K562 (cell line): ENCODE data around the gene AKT2. TPM values are rescaled to one million over a fixed set of nuclear protein-coding genes. Genes with fewer than 3 reads are reported as not detected.

ENCODE experiments used
- BHLHE40 ChIP-seq: IDR thresholded peaks from 2 replicates; pipeline ENCODE4 v1.6.1; 2011; ENCODE audit warnings: low read length, improper control_type of control experiment
- ELF2 ChIP-seq: fragments of 250-450 bp; sonication (Bioruptor Pico); IDR thresholded peaks from 2 replicates; pipeline ENCODE4 v1.5.0; 2021; ENCODE audit warnings: mild to moderate bottlenecking
- HDGF ChIP-seq: fragments of 450-650 bp; IDR thresholded peaks from 2 replicates; pipeline ENCODE4 v1.6.1; 2016
- HMGN3 ChIP-seq: IDR thresholded peaks from 2 replicates; pipeline ENCODE4 v1.6.1; 2011; ENCODE audit warnings: borderline replicate concordance, low read depth, mild to moderate bottlenecking, mixed read lengths, low read length; ENCODE audit not compliant: insufficient read length; ENCODE audit errors: extremely low read depth
- HSF4 ChIP-seq: fragments of 250-450 bp; sonication (Bioruptor Pico); IDR thresholded peaks from 2 replicates; pipeline ENCODE4 v2.1.2; 2022; ENCODE audit warnings: mild to moderate bottlenecking, moderate library complexity, borderline replicate concordance
- KLF6 ChIP-seq: fragments of 250-450 bp; sonication (Bioruptor Pico); IDR thresholded peaks from 2 replicates; pipeline ENCODE4 v1.4.0; 2020; ENCODE audit warnings: mild to moderate bottlenecking, moderate library complexity, borderline replicate concordance
- LARP7 ChIP-seq: fragments of 450-650 bp; IDR thresholded peaks from 2 replicates; pipeline ENCODE4 v1.6.1; 2016
- MTA3 ChIP-seq: fragments of 450-650 bp; formaldehyde crosslinking; IDR thresholded peaks from 2 replicates; pipeline ENCODE4 v1.6.1; 2017; ENCODE audit warnings: mild to moderate bottlenecking, borderline replicate concordance
- NONO ChIP-seq, 2 experiments: fragments of 200-400 bp in 1 of 2; fragments of 450-650 bp in 1 of 2; formaldehyde crosslinking in 1 of 2; IDR thresholded peaks; 2 replicates each; pipeline ENCODE4 v1.6.1; 2017; ENCODE audit warnings: low read depth in 2 of 2, mild to moderate bottlenecking in 2 of 2, moderate library complexity in 2 of 2, low read length in 1 of 2
- PTBP1 ChIP-seq: fragments of 200-400 bp; formaldehyde crosslinking; IDR thresholded peaks from 2 replicates; pipeline ENCODE4 v1.6.1; 2017; ENCODE audit warnings: low read depth, low read length
- TAF7 ChIP-seq: fragments of 450-650 bp; IDR thresholded peaks from 2 replicates; pipeline ENCODE4 v1.6.1; 2016; ENCODE audit warnings: missing genetic modification characterization, missing compliant biosample characterization
- ZKSCAN1 ChIP-seq: fragments of 150-350 bp; IDR thresholded peaks from 2 replicates; pipeline ENCODE4 v1.6.1; 2016; ENCODE audit warnings: low read depth, low read length
- polyA plus RNA-seq, 8 experiments: library from polyadenylated mRNA; depleted of rRNA in 4 of 8; stranded (reverse) in 5 of 8; unstranded in 3 of 8; fragments of >200 nt; fragmentation: Nextera tagmentation in 2 of 8; fragmentation: Illumina TruSeq in 1 of 8; extraction: Ambion mirVana in 2 of 8; extraction: Trizol in 1 of 8; gene quantifications; 2 replicates each; pipeline versions ENCODE4 v1.2.1 to v1.2.3, GENCODE V29; 2011 to 2014; ENCODE audit warnings: inconsistent platforms in 1 of 8, missing spikeins in 1 of 8
- total RNA-seq, 7 experiments: library from RNA; depleted of rRNA in 6 of 7; stranded (reverse); fragments of >200 nt in 6 of 7; fragmentation: Illumina TruSeq in 2 of 7; extraction: Trizol in 2 of 7; gene quantifications; 2 replicates each; pipeline versions ENCODE4 v1.2.1 to v1.2.3, GENCODE V29; 2011 to 2021; ENCODE audit warnings: low replicate concordance in 1 of 7
- TF ChIP-seq, protein P1 (sequence below): fragments of 250-450 bp; sonication (Bioruptor Pico); IDR thresholded peaks from 2 replicates; pipeline ENCODE4 v1.4.0; 2020; ENCODE audit warnings: mild to moderate bottlenecking, moderate library complexity, borderline replicate concordance
- TF ChIP-seq, protein P2 (sequence below): fragments of 250-450 bp; sonication (Bioruptor Pico); IDR thresholded peaks from 2 replicates; pipeline ENCODE4 v1.4.0; 2020; ENCODE audit warnings: borderline replicate concordance
- TF ChIP-seq, protein P3 (sequence below): sonication (generic); formaldehyde crosslinking; IDR thresholded peaks from 2 replicates; pipeline ENCODE4 v1.8.0; 2023; ENCODE audit warnings: mild to moderate bottlenecking, missing genetic modification reagents
- TF ChIP-seq, protein P4 (sequence below), 3 experiments: fragments of 200-800 bp in 1 of 3; sonication (Bioruptor generic) in 1 of 3; sonication (generic) in 1 of 3; formaldehyde crosslinking in 1 of 3; IDR thresholded peaks; 2 replicates each; pipeline versions ENCODE4 v1.6.1 to v1.8.0; 2016 to 2022; ENCODE audit warnings: mild to moderate bottlenecking in 2 of 3, missing compliant biosample characterization in 2 of 3, missing genetic modification characterization in 2 of 3, missing genetic modification reagents in 1 of 3

Gene AKT2
- total and polyA plus RNA-seq, 9 of the 15 experiments (the other 6 are each of a cell fraction or from before 2014, with no cell fraction given), result 1.1 to 132 (median 67.7) TPM

DNA sequence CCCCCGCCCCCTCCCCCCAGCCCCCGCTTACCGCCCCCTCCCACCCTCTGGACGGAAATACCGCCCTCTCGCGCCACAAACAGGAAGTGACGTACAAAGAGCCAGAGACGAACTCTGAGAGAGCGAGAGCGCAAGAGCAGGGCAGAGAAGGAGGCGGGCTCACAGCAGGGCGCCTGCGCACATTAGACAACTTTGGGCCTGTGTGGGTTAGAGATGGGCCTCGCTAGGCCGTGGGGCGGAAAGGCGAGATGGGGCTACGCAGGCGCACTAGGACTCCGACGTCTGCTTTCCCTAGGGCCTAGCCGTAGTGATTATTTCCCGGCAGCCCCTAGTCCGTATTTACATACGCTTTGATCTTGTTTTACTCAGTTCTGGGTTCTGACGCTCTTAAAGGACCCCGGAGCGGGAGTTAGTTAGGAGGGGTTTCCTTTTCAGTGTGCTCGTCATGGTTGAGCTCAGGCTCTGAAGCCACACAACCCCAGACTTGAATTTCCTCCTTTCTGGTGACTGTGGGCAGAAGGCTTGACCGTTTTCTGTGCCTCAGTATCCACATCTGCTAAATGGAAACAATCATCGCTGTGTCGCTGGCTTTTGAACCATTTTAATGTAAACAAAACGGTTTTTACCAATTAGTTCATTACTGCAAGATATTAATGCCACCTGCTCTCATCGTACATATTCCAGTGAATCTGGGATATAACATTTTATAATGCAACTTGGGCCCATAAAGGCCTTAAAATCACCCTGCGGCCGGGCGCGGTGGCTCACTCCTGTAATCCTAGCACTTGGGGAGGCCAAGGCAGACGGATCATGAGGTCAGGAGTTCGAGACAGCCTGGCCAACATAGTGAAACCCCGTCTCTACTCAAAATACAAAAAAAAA is 449 bp upstream of the AKT2 start (continued):
- TF ChIP-seq, protein P1, sequence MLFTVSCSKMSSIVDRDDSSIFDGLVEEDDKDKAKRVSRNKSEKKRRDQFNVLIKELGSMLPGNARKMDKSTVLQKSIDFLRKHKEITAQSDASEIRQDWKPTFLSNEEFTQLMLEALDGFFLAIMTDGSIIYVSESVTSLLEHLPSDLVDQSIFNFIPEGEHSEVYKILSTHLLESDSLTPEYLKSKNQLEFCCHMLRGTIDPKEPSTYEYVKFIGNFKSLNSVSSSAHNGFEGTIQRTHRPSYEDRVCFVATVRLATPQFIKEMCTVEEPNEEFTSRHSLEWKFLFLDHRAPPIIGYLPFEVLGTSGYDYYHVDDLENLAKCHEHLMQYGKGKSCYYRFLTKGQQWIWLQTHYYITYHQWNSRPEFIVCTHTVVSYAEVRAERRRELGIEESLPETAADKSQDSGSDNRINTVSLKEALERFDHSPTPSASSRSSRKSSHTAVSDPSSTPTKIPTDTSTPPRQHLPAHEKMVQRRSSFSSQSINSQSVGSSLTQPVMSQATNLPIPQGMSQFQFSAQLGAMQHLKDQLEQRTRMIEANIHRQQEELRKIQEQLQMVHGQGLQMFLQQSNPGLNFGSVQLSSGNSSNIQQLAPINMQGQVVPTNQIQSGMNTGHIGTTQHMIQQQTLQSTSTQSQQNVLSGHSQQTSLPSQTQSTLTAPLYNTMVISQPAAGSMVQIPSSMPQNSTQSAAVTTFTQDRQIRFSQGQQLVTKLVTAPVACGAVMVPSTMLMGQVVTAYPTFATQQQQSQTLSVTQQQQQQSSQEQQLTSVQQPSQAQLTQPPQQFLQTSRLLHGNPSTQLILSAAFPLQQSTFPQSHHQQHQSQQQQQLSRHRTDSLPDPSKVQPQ (CRISPR knock-in tag), result no peak
- TF ChIP-seq ZKSCAN1 (no peak; the same call in 1 of the 2 replicates), LARP7 (no peak), PTBP1 (no peak), HSF4 (CRISPR knock-in tag) (0 out of 2 replicates have a peak, but pooled peaks have one; percentile 57), ELF2 (CRISPR knock-in tag) (0 out of 2 replicates have a peak, but pooled peaks have one; percentile 48), HMGN3 (no peak), BHLHE40 (no peak), KLF6 (peak; percentile 62; the same call in 1 of the 2 replicates), HDGF (no peak), MTA3 (peak; percentile 68), TAF7 (tag) (no peak; the same call in 1 of the 2 replicates), NONO (IDR thresholded peaks at IDR 0.05; ENCODE audit: low read depth in 2 of 2, low read length in 1 of 2) (no peak)
- TF ChIP-seq, protein P2, sequence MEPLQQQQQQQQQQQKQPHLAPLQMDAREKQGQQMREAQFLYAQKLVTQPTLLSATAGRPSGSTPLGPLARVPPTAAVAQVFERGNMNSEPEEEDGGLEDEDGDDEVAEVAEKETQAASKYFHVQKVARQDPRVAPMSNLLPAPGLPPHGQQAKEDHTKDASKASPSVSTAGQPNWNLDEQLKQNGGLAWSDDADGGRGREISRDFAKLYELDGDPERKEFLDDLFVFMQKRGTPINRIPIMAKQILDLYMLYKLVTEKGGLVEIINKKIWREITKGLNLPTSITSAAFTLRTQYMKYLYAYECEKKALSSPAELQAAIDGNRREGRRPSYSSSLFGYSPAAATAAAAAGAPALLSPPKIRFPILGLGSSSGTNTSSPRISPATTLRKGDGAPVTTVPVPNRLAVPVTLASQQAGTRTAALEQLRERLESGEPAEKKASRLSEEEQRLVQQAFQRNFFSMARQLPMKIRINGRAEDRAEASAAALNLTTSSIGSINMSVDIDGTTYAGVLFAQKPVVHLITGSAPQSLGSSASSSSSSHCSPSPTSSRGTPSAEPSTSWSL (CRISPR knock-in tag), result no peak
- TF ChIP-seq, protein P3, sequence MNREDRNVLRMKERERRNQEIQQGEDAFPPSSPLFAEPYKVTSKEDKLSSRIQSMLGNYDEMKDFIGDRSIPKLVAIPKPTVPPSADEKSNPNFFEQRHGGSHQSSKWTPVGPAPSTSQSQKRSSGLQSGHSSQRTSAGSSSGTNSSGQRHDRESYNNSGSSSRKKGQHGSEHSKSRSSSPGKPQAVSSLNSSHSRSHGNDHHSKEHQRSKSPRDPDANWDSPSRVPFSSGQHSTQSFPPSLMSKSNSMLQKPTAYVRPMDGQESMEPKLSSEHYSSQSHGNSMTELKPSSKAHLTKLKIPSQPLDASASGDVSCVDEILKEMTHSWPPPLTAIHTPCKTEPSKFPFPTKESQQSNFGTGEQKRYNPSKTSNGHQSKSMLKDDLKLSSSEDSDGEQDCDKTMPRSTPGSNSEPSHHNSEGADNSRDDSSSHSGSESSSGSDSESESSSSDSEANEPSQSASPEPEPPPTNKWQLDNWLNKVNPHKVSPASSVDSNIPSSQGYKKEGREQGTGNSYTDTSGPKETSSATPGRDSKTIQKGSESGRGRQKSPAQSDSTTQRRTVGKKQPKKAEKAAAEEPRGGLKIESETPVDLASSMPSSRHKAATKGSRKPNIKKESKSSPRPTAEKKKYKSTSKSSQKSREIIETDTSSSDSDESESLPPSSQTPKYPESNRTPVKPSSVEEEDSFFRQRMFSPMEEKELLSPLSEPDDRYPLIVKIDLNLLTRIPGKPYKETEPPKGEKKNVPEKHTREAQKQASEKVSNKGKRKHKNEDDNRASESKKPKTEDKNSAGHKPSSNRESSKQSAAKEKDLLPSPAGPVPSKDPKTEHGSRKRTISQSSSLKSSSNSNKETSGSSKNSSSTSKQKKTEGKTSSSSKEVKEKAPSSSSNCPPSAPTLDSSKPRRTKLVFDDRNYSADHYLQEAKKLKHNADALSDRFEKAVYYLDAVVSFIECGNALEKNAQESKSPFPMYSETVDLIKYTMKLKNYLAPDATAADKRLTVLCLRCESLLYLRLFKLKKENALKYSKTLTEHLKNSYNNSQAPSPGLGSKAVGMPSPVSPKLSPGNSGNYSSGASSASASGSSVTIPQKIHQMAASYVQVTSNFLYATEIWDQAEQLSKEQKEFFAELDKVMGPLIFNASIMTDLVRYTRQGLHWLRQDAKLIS, result 0 out of 2 replicates have a peak, but pooled peaks have one; percentile 39
- TF ChIP-seq, protein P4, sequence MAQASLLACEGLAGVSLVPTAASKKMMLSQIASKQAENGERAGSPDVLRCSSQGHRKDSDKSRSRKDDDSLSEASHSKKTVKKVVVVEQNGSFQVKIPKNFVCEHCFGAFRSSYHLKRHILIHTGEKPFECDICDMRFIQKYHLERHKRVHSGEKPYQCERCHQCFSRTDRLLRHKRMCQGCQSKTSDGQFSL (CRISPR knock-in tag; IDR thresholded peaks at IDR 0.05), result no peak
- TF ChIP-seq, protein P4 (tag; IDR thresholded peaks at IDR 0.05), result 0 out of 4 replicates have a peak, but pooled peaks of 1 of the 2 experiments have one; percentile 75
